Caco-2 (cell line): ENCODE measurements around the gene TMEM88. TPM values are rescaled to one million over a fixed set of nuclear protein-coding genes. Genes with fewer than 3 reads are reported as not detected.

Source experiments
- BruUV-seq: library from RNA; stranded (reverse); fragments of 400-500 nt; replicated peaks from 2 replicates; lab custom pipeline; 2021; lab: Mats Ljungman, UMichigan
- CTCF ChIA-PET: fragments of 300-600 bp; sonication (Branson Sonifier 250); formaldehyde crosslinking; loops from one replicate; lab custom pipeline; 2022; ENCODE audit warnings: antibody characterized with exemption; lab: Charles Lee
- POLR2A ChIA-PET: fragments of 300-600 bp; sonication (Branson Sonifier 250); formaldehyde crosslinking; loops from one replicate; lab custom pipeline; 2022; ENCODE audit warnings: antibody characterized with exemption; lab: Charles Lee
- DNase-seq, 2 experiments: peaks; one replicate each; pipeline versions ENCODE4 v3.0.0 to v3.0.0-alpha.2; 2020 to 2022
- H3K27me3 ChIP-seq: replicated peaks from 2 replicates; pipeline ENCODE4 v1.6.0; 2011; ENCODE audit warnings: low read length; ENCODE audit not compliant: control insufficient read depth, insufficient read depth
- H3K36me3 ChIP-seq: 2 replicates; pipeline ENCODE4 v1.5.1; 2011; ENCODE audit warnings: low read length; ENCODE audit not compliant: control insufficient read depth, insufficient read depth
- H3K4me1 ChIP-seq: fragments of 250-450 bp; sonication (Bioruptor Pico); 2 replicates; pipeline ENCODE4 v1.5.1; 2020; ENCODE audit warnings: mild to moderate bottlenecking
- H3K4me3 ChIP-seq: 2 replicates; pipeline ENCODE4 v1.5.1; 2011; ENCODE audit warnings: low read depth, mild to moderate bottlenecking, control low read depth, low read length
- H3K9me3 ChIP-seq: fragments of 250-450 bp; sonication (Bioruptor Pico); 2 replicates; pipeline ENCODE4 v1.5.1; 2020; ENCODE audit warnings: mild to moderate bottlenecking, moderate library complexity
- H3K27ac Mint-ChIP-seq: one replicate; pipeline ENCODE4 v1.8.0; 2022; ENCODE audit warnings: mixed read lengths; ENCODE audit not compliant: unreplicated experiment
- H3K27me3 Mint-ChIP-seq: one replicate; pipeline ENCODE4 v1.8.0; 2022; ENCODE audit warnings: mixed read lengths; ENCODE audit not compliant: insufficient read depth, unreplicated experiment
- H3K36me3 Mint-ChIP-seq: one replicate; pipeline ENCODE4 v1.8.0; 2022; ENCODE audit warnings: mild to moderate bottlenecking, mixed read lengths; ENCODE audit not compliant: insufficient read depth, unreplicated experiment
- H3K4me1 Mint-ChIP-seq: one replicate; pipeline ENCODE4 v1.8.0; 2022; ENCODE audit warnings: low read depth, mixed read lengths; ENCODE audit not compliant: unreplicated experiment
- H3K4me3 Mint-ChIP-seq: one replicate; pipeline ENCODE4 v1.8.0; 2022; ENCODE audit warnings: mild to moderate bottlenecking, moderate library complexity, mixed read lengths; ENCODE audit not compliant: unreplicated experiment
- H3K9me3 Mint-ChIP-seq: one replicate; pipeline ENCODE4 v1.8.0; 2022; ENCODE audit warnings: mixed read lengths; ENCODE audit not compliant: unreplicated experiment
- intact Hi-C: fragments of 100-400 bp; cut with micrococcal nuclease; formaldehyde crosslinking; loops from one replicate; pipeline ENCODE4 v1.10.0; 2022; ENCODE audit not compliant: unreplicated experiment
- total RNA-seq: library from RNA; stranded (reverse); gene quantifications from 2 replicates; pipeline ENCODE4 v1.2.3, GENCODE V29; 2022
- TF ChIP-seq, protein P1 (sequence below), 2 experiments: fragments of 200-600 bp in 1 of 2; IDR thresholded peaks; 1 replicate in 1 of 2; 2 replicates in 1 of 2; pipeline versions ENCODE4 v1.5.1 to v1.8.0; 2011 to 2022; ENCODE audit warnings: antibody characterized with exemption in 1 of 2, control low read depth in 1 of 2, inconsistent platforms in 1 of 2, low read depth in 1 of 2, low read length in 1 of 2, mild to moderate bottlenecking in 1 of 2, moderate library complexity in 1 of 2; ENCODE audit not compliant: insufficient read depth in 1 of 2, severe bottlenecking in 1 of 2, unreplicated experiment in 1 of 2

Gene TMEM88
- total RNA-seq, 1 experiment from 2014 or later = 2.5 TPM

DNA sequence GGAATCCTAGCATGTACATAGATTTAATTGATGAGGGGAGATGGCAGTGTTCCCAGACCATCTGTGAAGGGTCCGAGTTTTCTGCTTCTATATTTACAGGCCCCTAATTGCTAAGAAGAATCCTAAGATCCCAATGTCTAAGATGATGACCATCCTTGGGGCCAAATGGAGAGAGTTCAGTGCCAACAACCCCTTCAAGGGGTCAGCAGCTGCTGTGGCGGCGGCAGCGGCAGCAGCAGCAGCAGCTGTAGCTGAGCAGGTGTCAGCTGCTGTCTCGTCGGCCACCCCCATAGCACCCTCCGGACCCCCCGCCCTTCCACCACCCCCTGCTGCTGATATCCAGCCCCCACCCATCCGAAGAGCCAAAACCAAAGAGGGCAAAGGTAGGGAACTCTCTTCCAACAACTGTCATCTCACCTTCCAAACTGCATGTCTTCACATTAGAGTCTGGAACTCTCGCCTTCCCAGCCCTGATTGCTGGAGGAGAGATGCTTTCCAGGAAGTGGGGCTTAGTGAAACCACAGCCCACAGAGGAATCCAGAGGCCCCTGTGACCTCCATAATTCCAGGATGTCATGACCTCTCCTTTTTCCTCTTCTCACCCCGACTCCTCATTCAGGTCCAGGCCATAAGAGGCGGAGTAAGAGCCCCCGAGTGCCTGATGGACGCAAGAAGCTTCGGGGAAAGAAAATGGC, 38.5 kb downstream of the TMEM88 start:
- ChIA-PET CTCF (no interaction called here), POLR2A (no interaction called here)

DNA sequence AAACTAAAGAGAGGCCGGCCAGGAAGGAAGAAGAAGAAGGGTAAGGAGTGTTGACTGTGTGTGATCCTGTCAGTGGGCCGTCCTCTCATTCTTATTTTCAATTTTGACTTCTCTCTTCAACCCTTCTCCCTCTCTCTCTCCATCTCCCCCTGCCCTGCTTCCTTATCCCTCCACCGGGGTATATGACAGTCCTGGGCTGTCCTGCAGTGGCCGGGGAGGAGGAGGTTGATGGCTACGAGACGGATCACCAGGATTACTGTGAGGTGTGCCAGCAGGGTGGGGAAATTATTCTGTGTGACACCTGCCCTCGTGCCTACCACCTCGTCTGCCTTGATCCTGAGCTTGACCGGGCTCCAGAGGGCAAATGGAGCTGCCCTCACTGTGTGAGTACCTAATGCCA, 39.4 kb downstream of the TMEM88 start:
- Histone ChIP-seq H3K4me3 (no peak overlapping the region), H3K4me1 (no peaks in the 10 kb centered on the region), H3K27me3 (no peaks in the 10 kb centered on the region), H3K36me3 (no peaks in the 10 kb centered on the region), H3K9me3 (no peaks in the 10 kb centered on the region)
- TSS peak; percentile 49 for BruUV-seq
- Mint-ChIP-seq H3K36me3 (peaks cover 20% of the 10 kb centered on the region), H3K9me3 (no peaks in the 10 kb centered on the region), H3K4me3 (no peak overlapping the region), H3K27me3 (no peaks in the 10 kb centered on the region), H3K27ac (no peak overlapping the region), H3K4me1 (peaks cover 6% of the 10 kb centered on the region)
- no peak for DNase-seq
- TF ChIP-seq, protein P1, sequence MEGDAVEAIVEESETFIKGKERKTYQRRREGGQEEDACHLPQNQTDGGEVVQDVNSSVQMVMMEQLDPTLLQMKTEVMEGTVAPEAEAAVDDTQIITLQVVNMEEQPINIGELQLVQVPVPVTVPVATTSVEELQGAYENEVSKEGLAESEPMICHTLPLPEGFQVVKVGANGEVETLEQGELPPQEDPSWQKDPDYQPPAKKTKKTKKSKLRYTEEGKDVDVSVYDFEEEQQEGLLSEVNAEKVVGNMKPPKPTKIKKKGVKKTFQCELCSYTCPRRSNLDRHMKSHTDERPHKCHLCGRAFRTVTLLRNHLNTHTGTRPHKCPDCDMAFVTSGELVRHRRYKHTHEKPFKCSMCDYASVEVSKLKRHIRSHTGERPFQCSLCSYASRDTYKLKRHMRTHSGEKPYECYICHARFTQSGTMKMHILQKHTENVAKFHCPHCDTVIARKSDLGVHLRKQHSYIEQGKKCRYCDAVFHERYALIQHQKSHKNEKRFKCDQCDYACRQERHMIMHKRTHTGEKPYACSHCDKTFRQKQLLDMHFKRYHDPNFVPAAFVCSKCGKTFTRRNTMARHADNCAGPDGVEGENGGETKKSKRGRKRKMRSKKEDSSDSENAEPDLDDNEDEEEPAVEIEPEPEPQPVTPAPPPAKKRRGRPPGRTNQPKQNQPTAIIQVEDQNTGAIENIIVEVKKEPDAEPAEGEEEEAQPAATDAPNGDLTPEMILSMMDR (IDR thresholded peaks at IDR 0.05; ENCODE audit: insufficient read depth in 1 of 2, low read depth in 1 of 2, low read length in 1 of 2, severe bottlenecking in 1 of 2, unreplicated experiment in 1 of 2) = no peak
- POLR2A ChIA-PET = no interaction called here
- CTCF ChIA-PET = no interaction called here
- intact Hi-C loops = no loop called here

More for the DNA sequence above, 38.5 kb downstream of the TMEM88 start:
- BruUV-seq = no TSS peak
- peaks cover 20% of the 10 kb centered on the region for H3K36me3 Mint-ChIP-seq
- Histone ChIP-seq H3K9me3 (no peaks in the 10 kb centered on the region), H3K27me3 (no peaks in the 10 kb centered on the region), H3K4me3 (no peak overlapping the region), H3K4me1 (no peaks in the 10 kb centered on the region; the same call in 1 of the 2 replicates), H3K36me3 (no peaks in the 10 kb centered on the region)
- H3K4me1 Mint-ChIP-seq = peaks cover 6% of the 10 kb centered on the region
- no peaks in the 10 kb centered on the region for H3K9me3 Mint-ChIP-seq
- TF ChIP-seq, protein P1 (IDR thresholded peaks at IDR 0.05; ENCODE audit: insufficient read depth in 1 of 2, low read depth in 1 of 2, low read length in 1 of 2, severe bottlenecking in 1 of 2, unreplicated experiment in 1 of 2) = no peak
- no peaks in the 10 kb centered on the region for H3K27me3 Mint-ChIP-seq
- H3K4me3 Mint-ChIP-seq = no peak overlapping the region
- no peak for DNase-seq
- no peak overlapping the region for H3K27ac Mint-ChIP-seq
- intact Hi-C loops = no loop called here

DNA sequence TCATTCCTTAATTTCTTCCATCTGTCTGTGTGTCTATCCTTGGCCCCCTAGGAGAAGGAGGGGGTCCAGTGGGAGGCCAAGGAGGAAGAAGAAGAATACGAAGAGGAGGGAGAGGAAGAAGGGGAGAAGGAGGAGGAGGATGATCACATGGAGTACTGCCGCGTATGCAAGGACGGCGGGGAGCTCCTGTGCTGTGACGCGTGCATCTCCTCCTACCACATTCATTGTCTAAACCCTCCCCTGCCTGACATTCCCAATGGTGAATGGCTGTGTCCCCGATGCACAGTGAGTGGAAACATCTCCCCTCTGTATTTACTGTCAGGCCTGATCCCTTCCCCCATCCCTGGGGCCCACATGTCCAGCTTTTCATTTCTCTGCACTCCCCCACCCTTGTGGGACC, 40.0 kb downstream of the TMEM88 start:
- Mint-ChIP-seq H3K27ac (no peak overlapping the region), H3K4me3 (no peak overlapping the region), H3K36me3 (peaks cover 23% of the 10 kb centered on the region), H3K27me3 (no peaks in the 10 kb centered on the region), H3K4me1 (peaks cover 6% of the 10 kb centered on the region), H3K9me3 (no peaks in the 10 kb centered on the region)
- TF ChIP-seq, protein P1 (IDR thresholded peaks at IDR 0.05; ENCODE audit: insufficient read depth in 1 of 2, low read depth in 1 of 2, low read length in 1 of 2, severe bottlenecking in 1 of 2, unreplicated experiment in 1 of 2) = no peak
- intact Hi-C loops = loop anchor here (5.0 kb wide), 1 partner anchor 73 kb away; no protein-coding TSS in a partner anchor
- Histone ChIP-seq H3K9me3 (no peaks in the 10 kb centered on the region), H3K4me1 (no peaks in the 10 kb centered on the region), H3K27me3 (no peaks in the 10 kb centered on the region), H3K4me3 (no peak overlapping the region), H3K36me3 (no peaks in the 10 kb centered on the region; the same call in 1 of the 2 replicates)
- BruUV-seq = no TSS peak
- ChIA-PET POLR2A (no interaction called here), CTCF (no interaction called here)
- no peak for DNase-seq
